Stimulated activated CD8-positive, alpha-beta memory T cell treated with anti-CD3 and anti-CD28 coated beads, Interleukin-4, amount 100 ng/mL, for 1 hour (primary cell): ENCODE data around the gene SETMAR.
A peak's percentile ranks its signal among the peaks of the same experiment; 100 is the strongest.
"Not testable (repeated sequence)": the region's sequence is repeated elsewhere in the genome, so short reads cannot be mapped to it uniquely, and the experiment has no call there.

Experiments used
- DNase-seq, 2 donors: peaks; one replicate each; pipeline ENCODE4 v3.0.0-alpha.2; 2020; ENCODE audit warnings: low read depth in 2 of 2, low spot score in 1 of 2

Gene SETMAR

DNA sequence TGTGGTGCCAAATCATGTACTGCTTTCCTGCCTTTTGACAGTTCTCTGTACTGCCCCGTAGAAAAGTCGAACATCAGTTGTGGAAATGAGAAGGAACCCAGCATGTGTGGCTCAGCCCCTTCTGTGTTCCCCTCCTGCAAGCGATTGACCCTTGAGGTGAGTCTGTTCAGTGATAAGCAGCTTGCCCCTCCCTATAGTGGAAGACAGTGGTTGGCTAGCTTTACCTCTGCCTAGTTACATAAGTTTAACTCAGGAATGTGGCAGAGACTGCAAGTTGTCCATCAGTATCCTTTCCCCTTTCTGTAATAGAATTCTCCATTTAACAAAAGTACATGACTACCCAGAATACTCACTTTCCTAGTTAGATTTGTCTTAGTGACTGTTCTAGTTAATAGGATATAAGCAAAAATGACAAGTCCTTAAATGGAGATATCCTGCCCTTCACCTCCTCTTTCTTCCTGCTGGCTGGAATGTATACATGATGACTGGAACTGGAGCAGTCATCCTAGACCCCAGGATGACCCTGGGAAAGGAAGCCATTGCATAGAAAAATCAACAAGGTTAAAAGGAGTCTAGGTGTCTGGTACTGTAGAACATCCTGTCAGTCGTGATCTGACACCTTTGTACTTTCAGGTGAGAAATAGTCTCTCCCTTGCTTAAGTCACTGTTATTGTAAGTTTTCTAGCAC, 10.6 kb downstream of the SETMAR start:
- no peak for DNase-seq

DNA sequence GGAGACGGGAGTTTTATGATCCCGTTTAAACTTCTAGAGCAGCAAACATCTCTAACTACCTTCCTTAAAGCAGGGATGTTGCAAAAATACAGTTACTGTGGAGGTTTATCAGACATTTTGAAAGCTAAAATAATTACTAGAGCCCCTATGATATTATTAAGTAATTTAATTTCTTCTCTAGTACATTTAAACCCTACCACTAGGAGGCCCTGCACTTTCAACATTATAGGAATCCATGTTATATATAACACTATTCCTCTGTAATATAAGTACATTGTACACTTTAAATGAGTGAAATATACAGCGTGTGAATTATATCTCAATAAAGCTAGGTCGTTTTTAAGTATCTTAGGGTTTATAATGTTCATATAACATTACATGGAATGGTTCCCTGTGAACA, 11.5 kb downstream of the SETMAR start:
- no peak for DNase-seq

DNA sequence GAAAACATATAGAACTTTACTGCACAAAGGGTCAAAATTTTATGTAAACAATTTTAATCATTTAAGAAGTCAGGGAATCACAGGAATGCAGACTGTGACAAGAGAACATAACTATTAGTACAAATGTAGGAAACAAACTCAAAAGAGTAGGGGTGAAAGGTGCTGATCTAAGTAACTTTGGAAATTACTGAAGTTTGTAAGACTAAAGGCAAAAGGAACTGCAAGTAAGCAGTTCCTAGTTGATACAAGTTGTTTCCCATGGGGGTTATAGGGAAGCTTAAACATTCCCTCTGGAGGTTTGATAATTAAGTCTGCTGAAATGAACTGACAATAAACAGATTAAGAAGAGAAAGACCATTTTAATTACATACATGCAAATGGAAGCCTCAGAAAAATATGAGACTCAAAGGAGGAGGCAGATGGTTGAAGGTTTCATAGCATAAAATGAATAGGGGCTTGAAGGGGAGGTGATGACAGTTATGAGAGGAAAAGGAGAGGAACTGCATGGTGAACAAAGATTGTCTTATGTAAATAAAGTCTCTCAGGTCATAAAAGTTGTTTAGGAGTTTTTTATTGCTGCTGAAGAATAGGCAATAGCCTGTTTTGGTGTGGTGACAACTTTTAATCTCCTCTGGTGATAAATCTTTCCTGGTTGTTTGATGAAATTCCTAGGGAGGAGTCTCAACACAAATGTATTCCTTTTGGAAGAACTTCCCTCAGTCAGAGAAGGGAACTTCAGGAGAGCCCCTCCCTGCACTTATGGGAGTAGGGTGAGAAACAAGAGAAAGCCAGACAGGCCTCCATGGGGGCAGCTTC, 17.1 kb downstream of the SETMAR start:
- DNase-seq, result no peak

DNA sequence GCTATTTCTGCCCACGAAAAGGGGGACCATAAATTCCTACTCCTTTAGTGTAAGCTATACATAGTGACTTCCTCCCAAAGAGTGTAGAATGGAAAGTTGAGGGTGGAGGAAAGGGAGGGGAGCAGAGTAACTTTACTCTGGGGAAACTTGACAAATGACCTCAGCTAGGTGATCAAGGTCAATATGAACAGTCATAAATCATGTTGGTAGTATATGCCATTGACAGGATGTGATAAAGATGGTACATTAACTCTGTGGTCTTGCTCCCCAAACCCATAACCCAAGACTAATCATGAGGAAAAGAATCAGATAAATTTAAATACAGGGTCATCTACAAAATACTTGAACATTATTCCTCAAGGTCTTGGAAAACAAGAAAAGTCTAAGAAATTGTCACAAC, 18.6 kb downstream of the SETMAR start:
- DNase-seq, result no peak

DNA sequence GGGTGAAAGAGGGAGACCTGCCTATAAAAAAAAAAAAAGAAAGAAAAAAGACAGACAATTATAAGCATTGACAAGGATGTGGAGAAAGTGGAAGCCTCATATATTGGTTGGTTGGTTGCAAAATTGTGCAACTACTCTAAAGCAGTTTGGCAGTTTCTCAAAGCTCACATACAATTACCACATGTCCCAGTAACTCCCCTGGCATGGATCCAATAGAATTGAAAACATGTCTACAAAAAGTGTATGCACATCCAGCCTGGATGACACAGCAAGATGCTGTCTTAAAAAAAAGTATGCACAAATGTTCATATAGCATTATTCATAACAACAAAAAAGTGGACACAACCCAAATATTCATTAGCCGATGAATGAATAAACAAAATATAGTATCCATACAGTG, 19.5 kb downstream of the SETMAR start:
- DNase-seq, result no peak

DNA sequence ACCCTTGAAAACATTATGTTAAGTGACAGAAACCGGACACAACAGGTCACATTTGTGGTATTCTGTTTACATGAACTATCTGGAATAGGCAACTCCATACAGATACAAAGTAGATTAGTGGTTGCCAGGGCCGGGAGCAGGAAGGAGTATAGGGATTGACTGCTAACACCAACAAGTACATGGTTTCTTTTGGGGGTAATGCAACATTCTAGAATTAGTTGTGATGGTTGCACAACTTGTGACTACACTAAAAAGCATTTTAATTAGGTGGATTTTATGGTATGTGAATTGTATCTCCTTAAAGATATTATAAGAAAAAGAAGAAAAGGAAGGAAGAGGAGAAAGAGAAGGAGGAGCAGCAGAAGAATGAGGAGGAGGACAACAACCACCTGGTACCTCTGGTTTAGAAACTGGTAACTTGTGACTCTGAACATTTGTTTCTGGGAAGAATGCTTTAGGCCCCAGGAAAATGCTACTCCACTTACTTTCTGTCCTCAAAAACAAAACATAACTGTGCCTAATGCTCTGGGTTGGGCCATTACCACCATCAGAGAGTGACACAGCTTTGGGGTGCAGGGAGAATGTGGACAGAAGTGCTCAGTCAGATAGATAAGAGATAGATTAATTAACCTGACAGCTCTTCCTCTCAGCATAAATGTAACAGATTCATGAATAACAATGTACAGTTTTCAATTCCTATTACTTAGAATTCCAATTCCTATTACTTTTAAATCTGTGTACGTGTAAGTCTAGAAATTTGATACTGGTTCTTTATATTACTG, 20.3 kb downstream of the SETMAR start:
- no peak for DNase-seq

DNA sequence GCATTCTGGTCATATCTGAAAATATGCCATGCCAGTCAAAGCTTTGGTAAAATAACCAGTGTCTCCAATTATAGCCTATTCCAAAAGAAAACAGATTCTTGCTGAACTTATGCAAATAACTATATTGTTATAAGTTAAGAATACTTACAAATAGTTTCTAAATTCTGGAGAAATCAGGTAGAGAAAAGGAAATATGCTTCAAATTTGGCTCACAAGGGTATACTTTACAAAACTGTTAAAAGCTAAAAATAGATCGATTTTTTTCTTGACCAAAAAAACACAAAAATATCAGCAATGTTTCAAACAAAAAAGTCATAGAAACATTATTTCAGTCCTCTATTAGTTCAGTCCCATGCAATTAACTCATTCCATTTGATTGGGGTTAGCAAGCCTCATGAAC, 23.7 kb downstream of the SETMAR start:
- no peak for DNase-seq

DNA sequence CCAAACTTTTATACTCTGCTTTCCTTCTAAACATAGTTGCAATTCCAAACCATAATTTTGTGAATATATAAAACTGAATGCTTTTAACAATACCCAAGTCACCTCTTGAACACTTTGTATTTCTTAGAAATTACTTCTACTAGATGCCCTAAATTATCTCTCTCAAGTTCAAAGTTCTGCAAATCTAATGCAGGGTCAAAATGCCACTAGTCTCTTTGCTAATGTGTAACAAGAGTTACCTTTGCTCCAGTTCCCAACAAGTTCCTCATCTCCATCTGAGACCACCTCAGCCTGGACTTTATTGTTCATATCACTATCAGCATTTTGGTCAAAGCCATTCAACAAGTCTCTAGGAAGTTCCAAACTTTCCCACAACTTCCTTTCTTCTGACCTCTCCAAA, 26.6 kb downstream of the SETMAR start:
- not testable (repeated sequence) for DNase-seq

DNA sequence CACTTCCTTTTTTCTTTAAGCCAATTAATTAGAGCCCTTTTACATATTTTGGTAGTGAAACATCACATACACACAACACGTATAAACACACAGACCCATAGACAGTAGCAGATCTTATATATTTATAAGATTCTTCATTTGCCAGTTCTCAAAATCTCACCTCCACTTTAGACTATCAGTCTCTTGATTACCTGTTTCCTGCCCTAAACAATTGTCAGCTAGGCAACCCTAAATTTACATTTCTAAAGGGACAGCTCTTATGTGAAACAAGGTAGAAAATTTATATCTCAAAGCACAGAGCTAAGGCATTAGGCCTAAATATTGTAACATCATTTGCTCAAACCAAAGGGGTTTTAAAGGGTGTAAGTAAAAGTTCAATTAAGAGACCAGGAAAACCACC, 28.9 kb downstream of the SETMAR start:
- no peak for DNase-seq

DNA sequence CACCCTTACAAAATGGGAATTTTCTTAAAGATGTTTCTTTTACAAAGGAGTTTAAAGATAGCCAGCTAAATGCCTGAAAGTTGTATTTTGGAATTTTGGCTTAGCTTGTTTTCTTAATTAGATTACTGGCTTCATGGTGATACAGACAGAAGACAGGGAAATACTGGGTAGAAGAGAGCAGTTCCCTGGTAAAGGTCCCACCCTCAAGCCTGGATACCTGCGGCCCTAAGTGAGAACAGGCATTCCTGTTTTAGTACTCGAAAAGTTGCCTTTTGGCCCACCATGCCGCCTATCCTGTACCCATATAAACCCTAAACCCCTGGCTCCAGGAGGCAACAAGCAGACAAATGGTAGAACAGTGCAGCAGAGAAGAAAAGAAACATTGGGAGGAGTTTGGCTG, 29.4 kb downstream of the SETMAR start:
- no peak for DNase-seq

DNA sequence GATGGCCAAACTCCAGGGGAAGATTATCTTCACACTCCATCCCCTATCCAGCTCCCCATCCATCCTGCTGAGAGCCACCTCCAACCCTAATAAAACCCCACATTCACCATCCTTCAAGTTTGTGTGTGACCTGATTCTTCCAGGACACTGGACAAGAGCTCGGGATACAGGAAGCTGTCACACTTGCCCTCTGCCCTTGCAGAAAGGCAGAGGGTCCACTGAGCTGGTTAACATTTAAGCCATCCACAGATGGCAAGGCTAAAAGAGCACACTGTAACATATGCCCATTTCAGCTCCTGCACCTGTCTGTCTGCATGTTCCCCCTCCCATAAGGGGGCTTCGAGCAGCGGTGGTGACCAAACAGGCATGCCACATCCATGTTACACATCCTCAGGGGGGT, 29.8 kb downstream of the SETMAR start:
- DNase-seq, result no peak

DNA sequence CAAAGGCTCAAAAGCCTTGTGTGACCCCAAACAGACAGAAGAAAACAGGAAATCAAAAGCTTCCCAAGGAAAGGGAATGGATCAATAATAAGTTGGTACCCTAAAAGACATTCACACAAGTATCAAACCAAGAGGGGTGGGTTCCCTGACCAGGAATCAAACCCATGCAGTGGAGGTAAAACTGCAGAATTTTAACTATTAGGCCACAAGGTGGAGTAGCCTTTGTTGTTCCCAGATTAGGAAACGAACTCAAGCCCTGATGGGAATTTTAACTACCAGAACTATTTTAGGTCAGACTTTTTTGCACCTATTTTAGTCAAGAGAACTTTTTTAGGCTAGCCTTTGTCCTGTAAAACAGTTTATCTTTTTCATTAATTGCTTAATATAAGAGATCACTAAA, 31.4 kb downstream of the SETMAR start:
- no peak for DNase-seq

DNA sequence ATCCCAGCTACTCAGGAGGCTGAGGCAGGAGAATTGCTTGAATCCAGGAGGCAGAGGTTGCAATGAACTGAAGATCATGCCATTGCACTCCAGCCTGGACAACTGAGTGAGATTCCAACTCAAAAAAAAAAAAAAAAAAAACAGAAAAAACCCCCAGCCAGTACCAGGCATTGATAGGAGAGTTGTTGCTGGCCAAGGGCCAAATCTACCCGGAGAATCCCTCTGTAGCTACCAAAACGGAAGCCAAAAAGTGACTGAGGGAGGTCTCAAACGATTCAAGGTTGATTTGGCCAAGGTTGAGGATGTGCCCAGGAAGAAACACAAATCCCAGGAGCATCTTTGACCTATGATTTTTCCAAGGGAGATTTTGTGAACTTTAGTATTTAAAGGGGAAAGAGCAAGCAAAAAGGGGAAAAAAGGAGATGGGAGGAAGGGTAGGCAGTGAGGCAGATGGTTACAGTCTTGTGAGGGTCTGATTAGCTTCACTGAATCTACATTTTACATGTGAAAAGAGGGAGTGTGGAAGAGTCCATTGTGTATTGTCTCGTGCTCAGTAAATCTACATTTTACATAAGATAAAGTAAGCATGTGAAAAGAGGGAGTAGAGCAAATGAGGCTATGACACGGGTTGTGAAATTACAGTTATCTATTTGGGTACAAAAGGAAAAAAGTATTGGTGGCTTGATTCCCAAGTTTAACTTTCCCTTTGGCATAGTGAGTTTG, 32.8 kb downstream of the SETMAR start:
- DNase-seq, result no peak

DNA sequence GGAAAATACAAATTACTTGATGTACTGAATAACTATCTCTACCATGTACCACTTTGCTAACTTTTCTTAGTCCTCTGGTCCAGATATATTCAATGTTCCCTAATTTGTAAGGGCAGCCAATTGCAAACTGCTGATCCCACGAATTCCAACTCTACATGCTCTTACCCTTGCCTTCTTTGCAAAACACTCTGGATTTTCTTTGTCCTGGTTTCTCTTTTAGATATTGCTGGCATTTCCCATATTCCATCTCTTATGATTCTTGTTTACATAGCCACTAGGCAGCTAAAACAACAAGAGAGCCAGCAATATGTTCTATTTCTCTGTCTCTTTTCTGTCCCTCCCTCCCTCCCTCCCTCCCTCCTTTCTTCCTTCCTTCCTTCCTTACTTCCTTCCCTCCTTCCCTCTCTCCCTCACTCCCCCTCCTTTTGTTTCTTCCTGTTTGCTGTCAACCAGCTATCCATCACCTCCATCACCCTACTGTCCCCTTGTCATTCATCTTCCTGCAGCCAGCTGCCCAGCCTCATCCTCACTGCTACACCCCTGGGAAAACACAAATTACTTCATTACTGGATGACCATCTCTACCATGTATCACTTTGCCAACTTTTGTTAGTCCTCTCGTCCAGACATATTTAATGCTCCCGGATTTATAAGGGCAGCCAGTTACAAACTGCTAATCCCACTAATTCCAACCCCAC, 33.8 kb downstream of the SETMAR start:
- no peak for DNase-seq

DNA sequence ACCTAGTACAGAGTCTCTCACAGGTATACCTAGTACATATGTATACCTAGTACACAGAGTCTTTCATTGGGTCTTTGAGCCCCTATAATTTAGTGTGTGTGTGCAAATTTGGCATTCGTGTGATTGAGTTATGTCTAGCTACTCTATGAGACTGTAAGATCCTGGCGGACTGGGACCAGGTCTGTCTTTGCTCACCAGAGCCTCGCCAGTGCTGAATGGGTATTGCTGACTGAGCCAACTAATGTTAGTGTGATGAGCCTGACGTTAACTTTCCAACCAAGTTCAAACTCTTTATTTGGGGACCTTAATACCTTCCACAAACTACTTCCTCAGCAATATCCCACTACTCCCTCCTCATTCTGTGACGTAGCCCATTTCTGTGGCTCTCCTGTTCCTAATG, 35.6 kb downstream of the SETMAR start:
- no peak for DNase-seq

DNA sequence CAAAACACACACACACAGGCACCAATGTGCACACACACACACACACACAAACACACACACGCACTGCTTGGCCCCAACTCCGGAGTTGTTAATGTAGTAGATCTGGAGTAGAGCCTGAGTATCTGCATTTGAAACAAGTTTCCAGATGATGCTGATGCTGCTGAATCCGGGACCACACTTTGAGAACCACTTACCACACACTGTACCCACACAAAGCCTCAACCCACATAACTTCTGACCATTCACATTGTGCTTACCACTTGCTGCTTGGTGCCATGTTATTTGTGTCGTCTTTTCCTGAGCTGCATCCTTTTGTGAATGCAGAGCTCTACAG, 36.9 kb downstream of the SETMAR start:
- no peak for DNase-seq

DNA sequence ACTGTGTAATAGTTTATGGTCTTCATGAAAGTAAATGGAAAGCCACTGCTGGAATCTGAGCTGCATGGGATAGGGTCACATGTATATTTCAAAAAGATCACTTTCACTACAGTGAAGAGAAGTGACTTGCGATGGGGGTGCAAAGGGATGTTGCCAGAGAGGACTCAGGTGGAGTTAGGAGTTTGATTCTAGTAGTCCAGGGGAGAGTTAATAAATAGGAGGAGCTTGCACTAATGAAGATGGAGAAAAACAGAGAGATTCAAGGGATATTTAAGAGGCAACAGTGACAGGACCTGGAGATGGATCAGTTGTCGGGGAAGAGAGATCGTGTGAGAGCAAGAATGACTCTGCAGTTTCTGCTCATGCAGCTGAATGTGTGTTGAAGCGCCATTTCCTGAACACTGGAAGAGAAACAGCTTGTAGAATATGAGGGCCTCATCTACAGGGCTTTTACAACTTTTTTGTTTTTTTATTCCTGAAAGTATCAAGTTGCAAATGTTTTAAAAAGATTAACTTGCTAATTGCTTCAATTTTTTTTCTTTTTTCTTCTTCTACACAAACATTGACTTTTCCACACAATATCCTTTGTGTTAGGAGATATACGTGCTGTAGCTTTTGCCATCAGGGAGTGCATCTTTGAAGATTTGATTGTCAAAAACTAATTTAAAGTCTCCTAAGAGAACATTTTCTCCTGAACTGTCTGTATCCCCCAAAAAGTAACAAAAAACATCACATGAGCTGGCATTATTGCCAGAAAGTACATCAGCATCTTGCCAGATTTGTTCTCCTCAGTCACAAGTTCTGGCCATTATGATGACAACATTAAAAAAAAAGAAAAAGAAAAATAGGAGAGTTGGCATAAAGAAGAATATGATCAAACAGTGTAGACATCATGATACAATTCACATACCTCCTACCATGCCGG, 37.5 kb downstream of the SETMAR start:
- DNase-seq, result no peak

DNA sequence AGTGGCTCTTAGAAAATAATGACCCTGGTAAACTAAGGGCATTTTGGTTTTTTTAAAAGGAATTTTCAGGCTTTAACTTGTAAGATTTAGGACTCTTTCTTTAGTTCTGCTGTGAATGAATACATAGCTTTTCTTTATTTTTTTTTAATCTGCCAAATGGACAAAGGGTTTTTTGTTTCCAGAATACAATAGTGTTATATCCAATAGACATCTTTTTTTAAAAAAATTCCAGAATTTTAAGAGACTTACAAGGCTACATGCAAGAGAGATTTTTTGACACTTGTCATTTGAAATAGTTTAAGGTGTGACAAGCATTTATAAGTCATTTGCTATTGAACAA, 38.1 kb downstream of the SETMAR start:
- DNase-seq, result no peak

DNA sequence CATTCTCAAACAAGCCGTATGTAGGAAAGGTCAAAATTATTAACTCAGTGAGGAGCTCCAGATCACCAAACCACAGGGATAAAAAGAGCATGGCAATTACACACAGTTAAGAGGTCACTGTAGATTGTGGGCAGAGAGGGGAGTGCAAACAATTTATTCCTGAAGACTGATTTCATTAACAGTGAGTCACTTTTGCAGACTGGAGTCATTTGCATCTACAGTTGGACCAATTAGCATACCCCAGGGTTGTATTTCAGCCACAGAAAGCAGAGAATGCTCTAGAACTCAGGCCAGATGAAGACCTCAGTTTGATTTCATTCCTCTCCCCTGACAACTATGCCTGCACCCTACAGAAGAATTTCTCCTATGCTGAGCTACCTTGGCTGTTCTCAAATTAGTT, 40.1 kb downstream of the SETMAR start:
- DNase-seq, result no peak

DNA sequence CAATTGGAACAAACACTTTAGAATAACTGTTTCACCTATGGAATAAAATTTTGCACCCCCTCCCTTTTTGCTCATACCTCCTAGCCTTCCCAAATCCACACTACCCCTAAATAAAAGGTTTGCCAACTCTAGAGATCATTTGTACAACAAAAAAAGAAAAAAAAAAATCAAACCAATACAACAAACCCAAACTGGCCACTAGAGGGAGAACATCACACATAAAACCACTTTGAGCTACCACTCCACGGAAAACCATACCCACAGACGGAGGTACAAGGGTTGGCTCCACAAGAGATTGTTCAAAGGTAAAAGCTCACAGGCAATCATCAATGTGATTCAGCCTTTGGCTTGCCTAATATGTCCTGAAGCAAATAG, 47.6 kb downstream of the SETMAR start:
- DNase-seq, result peak in 1 of 2 donors; percentile 21
